HG03103 (cell line): ENCODE measurements around the gene PEX14.

ENCODE experiments used
- ATAC-seq: cut with Tn5 transposase; IDR thresholded peaks from one replicate; pipeline ENCODE4 v1.9.1; 2021; ENCODE audit warnings: low read depth; ENCODE audit not compliant: unreplicated experiment

PEX14 gene

GRCh38 chr1:10628685-10629084 lies 153.9 kb downstream of the PEX14 start:
- no peak for ATAC-seq

- no peak for ATAC-seq
These were observed 154.5 kb downstream of the PEX14 start for GRCh38 chr1:10629091-10629815.

- no peak for ATAC-seq
These were observed 155.2 kb downstream of the PEX14 start for GRCh38 chr1:10629816-10630571.

- ATAC-seq: no peak
These were observed 155.9 kb downstream of the PEX14 start for GRCh38 chr1:10630661-10631120.

DNA sequence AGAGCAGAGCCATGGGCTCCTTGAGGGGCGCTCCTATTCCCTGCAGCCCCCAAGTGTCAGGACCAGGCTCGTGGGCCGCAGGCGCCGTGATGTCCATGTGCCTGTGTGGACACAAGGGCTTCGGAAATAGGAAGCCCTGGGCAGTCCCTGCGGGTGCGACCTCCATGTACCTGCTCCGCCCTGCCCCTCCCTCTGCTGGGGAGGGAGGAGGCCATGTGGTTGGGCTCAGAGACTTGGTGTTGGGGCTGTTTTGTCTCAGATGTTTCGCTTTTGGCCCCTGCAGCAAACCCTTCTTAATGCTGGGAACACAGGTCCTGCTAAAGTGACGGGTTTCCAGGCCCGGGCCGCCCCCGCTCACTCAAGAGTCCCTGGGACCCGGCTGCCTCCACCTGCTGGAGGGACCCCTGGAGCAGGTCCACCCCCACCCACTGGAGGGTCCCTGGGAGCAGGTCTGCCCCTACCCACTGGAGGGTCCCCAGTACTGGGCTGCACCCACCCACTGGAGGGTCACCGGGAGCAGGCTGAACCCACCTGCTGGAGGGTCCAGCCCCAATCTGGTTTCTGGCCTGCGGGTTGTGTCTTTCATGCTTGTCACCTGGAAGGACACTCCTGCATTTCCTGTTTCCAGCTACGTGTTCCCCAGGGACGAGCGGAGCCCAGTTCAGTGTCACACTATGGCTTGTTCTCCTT lies 156.5 kb downstream of the PEX14 start:
- no peak for ATAC-seq

DNA sequence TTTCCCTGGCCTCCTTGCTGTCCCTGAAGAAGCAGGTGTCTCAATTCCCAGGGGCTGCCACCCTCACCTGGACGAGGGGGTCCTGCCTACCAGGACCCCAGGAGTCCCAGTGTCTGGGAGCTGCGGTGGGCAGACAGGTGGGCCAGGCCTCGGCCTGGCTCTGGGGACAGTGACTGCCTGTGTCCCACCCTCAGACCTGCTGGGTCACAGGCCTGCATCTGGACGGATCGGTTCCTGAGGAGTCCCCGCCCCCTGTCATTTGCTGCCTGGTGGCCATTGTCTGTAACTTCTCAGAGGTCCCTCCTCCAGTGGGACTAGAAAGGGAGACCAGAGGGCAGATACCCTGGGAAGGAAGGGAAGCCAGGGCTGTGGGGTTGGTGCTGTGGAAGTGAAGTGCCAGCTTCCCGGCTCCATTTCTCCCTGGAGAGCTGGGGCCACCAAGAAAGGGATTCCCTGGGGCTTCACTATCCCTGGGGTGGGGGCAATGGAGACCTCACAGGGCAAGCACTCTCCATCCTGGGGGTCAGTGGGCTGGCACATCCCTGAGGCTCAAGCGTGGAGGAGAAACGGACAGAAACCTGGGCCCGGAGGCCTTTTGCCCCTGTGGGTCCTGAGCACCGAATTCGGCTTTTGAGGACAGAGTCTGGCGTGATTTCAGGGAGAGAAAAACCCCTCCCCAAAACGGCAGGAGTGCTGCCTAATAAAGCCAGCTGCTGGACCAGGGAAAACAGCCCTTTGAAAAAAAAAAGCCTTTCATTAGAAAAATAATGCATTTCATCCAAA lies 157.3 kb downstream of the PEX14 start:
- no peak for ATAC-seq

- ATAC-seq: no peak
These were observed 157.9 kb downstream of the PEX14 start for GRCh38 chr1:10632691-10633090.

GRCh38 chr1:10633416-10633815 lies 158.7 kb downstream of the PEX14 start:
- no peak for ATAC-seq

GRCh38 chr1:10634075-10634427 lies 159.3 kb downstream of the PEX14 start:
- ATAC-seq: no peak

- ATAC-seq: no peak
These were observed 159.8 kb downstream of the PEX14 start for GRCh38 chr1:10634428-10635084.

- no peak for ATAC-seq
These were observed 160.5 kb downstream of the PEX14 start for GRCh38 chr1:10635085-10635896.

DNA sequence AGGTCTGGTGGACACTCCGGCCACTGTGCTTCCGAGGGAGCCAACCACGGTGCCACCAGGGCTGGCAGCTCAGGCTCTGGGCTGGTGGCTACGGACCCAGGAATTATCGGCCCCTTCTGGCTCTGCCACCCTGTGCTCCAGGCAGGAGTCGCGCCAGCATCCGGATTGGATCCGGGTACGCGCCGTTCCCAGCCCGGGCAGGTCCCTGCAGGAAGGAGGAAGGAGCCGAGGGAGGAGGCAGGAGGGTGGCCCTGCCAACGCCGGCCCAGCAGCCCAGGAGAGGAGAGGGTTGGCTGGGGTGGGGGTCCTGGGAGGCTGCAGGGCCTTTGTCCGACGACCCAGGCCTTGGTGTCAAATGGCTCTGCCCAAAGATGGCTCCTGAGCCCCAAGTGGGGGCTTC lies 161.2 kb downstream of the PEX14 start:
- no peak for ATAC-seq

DNA sequence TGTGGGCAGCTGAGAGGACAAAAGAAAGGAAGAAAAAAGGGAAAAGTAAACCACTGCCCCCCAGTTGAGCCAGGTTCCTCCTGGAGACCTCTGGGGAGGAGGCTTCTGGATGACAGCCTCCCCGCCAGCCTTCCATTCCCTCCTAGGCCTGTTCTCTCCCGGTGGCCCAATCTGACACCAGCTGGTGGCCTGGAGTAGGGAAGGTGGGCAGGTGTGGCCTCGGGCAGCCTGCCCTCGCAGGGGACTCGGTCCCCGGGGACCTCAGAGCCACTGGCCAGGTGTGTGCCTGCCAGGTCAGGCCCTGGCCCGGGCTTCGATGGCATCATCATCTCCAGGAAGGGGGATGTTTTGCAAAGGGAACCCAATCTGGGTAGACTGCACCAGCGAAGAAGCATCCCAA lies 162.7 kb downstream of the PEX14 start:
- no peak for ATAC-seq

DNA sequence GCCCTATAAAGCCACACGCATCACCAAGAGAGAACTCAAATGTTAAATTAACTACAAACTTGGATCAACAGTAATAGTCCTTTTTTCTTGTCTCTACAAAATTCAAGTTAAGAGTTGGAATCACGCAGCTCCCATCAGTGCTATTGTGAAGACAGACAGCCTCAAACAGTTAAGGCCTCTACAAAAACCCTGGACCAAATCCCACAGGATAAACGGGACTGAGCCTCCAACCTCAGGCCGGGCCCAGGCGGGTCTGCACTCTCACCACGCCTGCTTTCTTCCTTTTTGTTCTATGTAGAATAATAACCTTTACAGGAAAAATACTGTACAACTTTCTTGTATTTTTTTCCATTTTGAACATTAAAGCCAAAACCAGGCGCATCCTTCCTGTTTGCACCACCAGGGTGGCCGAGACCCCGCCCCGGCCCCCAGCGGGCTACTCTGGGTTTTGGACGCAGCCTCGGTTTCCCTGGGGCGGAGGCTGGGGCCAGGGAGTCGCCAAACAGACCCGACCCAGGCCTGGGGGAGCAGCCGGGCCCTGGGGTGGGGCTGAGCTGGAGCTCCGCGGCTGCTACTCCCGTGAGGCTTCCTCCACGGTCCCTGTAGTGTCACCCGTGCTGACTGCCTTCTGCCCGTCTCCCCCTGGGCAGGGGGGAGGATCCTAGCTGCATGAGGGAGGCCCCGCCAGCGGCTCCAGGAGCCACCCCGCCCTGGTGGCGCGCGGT lies 163.2 kb downstream of the PEX14 start:
- ATAC-seq: no peak

- ATAC-seq: no peak
These were observed 163.8 kb downstream of the PEX14 start for GRCh38 chr1:10638559-10639005.

DNA sequence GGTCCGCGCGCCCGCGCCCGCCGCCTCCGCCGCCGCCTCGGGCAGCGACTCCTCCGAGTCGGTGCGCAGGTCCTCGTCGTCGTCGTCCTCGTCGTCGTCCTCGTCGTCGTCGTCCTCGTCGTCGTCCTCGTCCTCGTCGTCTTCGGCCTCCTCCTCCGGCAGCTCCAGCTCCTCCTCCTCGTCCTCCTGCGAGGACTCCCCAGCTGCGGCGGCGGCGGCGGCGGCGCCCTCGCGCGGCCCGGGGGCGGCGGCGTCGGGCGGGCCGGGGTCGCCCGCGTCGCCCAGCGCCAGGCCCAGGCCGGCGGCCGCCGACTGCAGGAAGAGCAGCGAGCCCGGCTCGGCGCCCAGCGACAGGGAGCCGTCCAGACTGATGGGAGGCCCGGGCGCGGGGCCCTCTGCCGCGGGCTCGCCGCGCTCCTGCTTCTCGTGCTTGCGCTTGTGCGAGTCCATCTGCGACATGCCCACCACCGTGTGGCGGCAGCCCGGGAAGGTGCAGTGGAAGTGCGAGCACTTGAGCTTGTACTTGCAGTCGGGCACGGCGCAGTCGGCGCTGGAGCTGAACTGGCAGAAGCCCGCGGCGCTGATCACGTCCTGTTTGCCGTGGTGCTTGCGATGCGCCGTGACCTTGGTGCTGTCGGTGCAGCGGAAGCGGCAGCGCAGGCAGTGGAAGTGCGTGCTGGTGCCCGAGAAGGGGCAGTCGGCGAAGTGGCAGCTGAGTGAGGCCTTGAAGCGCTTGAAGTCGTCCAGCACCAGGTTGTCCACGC lies 164.4 kb downstream of the PEX14 start:
- ATAC-seq: no peak

DNA sequence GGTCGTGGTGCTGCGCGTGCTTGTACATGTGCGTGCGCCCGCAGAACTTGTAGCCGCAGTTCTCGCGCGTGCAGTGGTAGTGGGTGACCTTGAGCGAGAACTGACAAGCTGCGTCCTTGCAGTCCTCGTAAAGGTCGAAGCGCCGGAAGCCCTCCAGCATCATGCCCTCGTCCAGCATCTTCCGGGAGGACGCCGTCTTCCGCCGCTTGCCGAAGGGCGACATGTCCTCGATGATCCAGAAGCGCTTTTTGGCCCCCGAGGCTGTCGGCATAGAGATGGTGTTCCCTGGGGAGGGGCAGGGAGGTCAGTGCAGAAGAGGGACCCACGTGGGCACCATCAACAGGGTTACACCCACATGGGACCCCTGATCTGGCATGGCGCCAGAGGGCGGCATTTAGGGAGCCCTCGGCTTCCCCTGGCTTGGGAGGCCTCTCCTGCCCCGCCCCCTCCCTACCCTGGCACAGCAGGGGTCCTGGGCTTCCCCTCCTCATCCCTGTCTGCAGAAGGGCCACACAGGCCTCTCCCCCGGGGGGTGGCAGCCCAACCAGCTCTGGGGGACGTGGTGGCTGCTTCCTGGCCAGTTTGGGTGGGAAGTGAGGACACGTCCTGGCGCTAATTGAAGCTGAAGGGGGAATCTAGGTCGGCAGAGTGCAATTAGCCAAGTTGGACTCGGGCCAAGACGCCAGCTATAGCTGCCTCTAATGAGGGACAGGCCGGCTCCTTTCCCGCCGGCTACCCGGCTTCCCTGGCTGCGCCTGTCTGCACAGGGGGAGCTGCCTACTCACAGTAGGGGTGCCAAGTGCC lies 165.2 kb downstream of the PEX14 start:
- ATAC-seq: no peak
